ENCODE data around the gene DAPL1.
"Not testable (repeated sequence)": the region's sequence is repeated elsewhere in the genome, so short reads cannot be mapped to it uniquely, and the experiment has no call there.

Gene DAPL1

GRCh38 chr2:158822193-158822592, 27.1 kb downstream of the DAPL1 start:
- DNase-seq (ENCODE audit: low spot score) = no peak

- DNase-seq (ENCODE audit: low spot score) = no peak
Measured at GRCh38 chr2:158823486-158824237, 28.5 kb downstream of the DAPL1 start.

- no peak for DNase-seq (ENCODE audit: low spot score)
Measured at GRCh38 chr2:158825021-158825420, 29.9 kb downstream of the DAPL1 start.

- no peak for DNase-seq (ENCODE audit: low spot score)
Measured at GRCh38 chr2:158826965-158827364, 31.8 kb downstream of the DAPL1 start.

GRCh38 chr2:158828378-158829164, 33.5 kb downstream of the DAPL1 start:
- DNase-seq (ENCODE audit: low spot score) = no peak

GRCh38 chr2:158829167-158829566, 34.0 kb downstream of the DAPL1 start:
- DNase-seq (ENCODE audit: low spot score) = no peak

- no peak for DNase-seq (ENCODE audit: low spot score)
Measured at GRCh38 chr2:158830201-158830600, 35.1 kb downstream of the DAPL1 start.

GRCh38 chr2:158835431-158835830, 40.3 kb downstream of the DAPL1 start:
- DNase-seq (ENCODE audit: low spot score) = no peak

GRCh38 chr2:158837645-158838044, 42.5 kb downstream of the DAPL1 start:
- no peak for DNase-seq (ENCODE audit: low spot score)

GRCh38 chr2:158841850-158842249, 46.7 kb downstream of the DAPL1 start:
- DNase-seq (ENCODE audit: low spot score) = no peak

GRCh38 chr2:158845444-158845843, 50.3 kb downstream of the DAPL1 start:
- no peak for DNase-seq (ENCODE audit: low spot score)

- DNase-seq (ENCODE audit: low spot score) = no peak
Measured at GRCh38 chr2:158845859-158846258, 50.7 kb downstream of the DAPL1 start.

GRCh38 chr2:158847526-158847925, 52.4 kb downstream of the DAPL1 start:
- DNase-seq (ENCODE audit: low spot score) = not testable (repeated sequence)

- not testable (repeated sequence) for DNase-seq (ENCODE audit: low spot score)
Measured at GRCh38 chr2:158848031-158848970, 53.2 kb downstream of the DAPL1 start.

- not testable (repeated sequence) for DNase-seq (ENCODE audit: low spot score)
Measured at GRCh38 chr2:158860179-158860578, 65.1 kb downstream of the DAPL1 start.

GRCh38 chr2:158861626-158862025, 66.5 kb downstream of the DAPL1 start:
- not testable (repeated sequence) for DNase-seq (ENCODE audit: low spot score)

GRCh38 chr2:158865469-158865868, 70.4 kb downstream of the DAPL1 start:
- DNase-seq (ENCODE audit: low spot score) = not testable (repeated sequence)
